ENCODE results near the gene GRIP1. TPM values are rescaled to one million over a fixed set of nuclear protein-coding genes. Genes with fewer than 3 reads are reported as not detected.

The GRIP1 gene
- total and polyA plus RNA-seq, 10 of the 15 experiments (the other 5 are each of a cell fraction or from before 2014, with no cell fraction given) = 0.05 to 0.85 (median 0.50) TPM; not detected in 7

DNA sequence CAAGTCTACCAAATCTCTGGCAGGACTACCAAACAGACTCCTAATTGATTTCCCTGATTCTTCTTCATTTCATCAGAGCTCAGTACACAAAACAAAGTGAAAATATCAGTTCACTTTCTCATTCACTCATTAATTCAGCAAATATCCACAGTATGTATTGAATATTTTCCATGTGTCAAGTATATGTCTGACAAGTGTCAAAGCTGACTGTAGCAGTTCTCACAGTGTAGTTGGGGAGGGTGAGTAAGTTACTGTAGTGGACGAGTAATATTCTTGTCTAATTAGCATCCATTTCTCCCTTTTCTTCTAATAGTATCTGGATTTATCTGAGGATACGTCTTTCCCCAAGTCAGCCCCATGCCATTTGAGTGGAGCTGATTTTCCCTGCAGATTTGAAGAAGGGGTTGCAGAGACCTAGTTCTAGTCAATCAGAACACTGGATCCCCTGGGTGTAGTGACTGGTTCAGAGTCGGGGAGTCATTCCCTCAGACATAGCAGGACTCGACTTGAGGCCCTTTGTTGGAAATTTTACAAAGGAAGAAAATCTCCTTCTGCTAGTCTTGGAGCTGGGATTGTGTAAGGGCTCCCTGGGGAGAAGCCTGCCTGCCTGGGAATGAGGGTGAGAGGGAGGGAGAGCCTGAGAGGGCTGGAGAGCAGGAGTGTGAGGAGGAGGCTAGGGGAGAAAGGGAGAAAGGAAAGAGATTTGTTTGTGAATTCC lies 51.4 kb downstream of the GRIP1 start:
- DNase-seq (ENCODE audit: low read depth, low spot score) (no peak), FAIRE-seq (no peak), ATAC-seq (no peak)
- H3K4me2 ChIP-seq (ENCODE audit: control insufficient read depth, insufficient read depth) = peak overlapping the region; percentile 20; the same call in 1 of the 2 replicates
- TF ChIP-seq JUNB (IDR thresholded peaks at IDR 0.05) = no peak
- TF ChIP-seq TCF12 (IDR thresholded peaks at IDR 0.05; ENCODE audit: low read depth, low read length) = no peak
- CTCF ChIA-PET = interaction anchor here (1.4 kb wide), 1 partner anchor 14 kb away, joined by 4 read pairs; no protein-coding TSS in a partner anchor
- SMC1A ChIA-PET (ENCODE audit: uncharacterized antibody, unreplicated experiment) = interaction anchor here (1.0 to 1.6 kb wide), 4 partner anchors 9 to 311 kb away, joined by 3 to 7 read pairs (median 4); no protein-coding TSS in a partner anchor
- H3K4me1 ChIP-seq (ENCODE audit: control insufficient read depth, insufficient read depth, low read length) = peaks cover 59% of the 10 kb centered on the region
- H4K20me1 ChIP-seq (ENCODE audit: control insufficient read depth, insufficient read depth) = no peaks in the 10 kb centered on the region
- BruUV-seq (replicated peaks) = no TSS peak
- intact Hi-C loops (cut with micrococcal nuclease; ENCODE audit: unreplicated experiment) = no loop called here
- POLR2A ChIA-PET = no interaction called here
- WGBS (ENCODE audit: insufficient coverage, insufficient replicate concordance, low lambda C conversion rate, missing lambda C conversion rate) = 33% methylated on average over 4 of the region's 4 CpGs
- no peaks in the 10 kb centered on the region for H3K36me3 ChIP-seq (ENCODE audit: control insufficient read depth in 2 of 2, insufficient read depth in 2 of 2, low read length in 1 of 2)
- H2AFZ ChIP-seq (ENCODE audit: control insufficient read depth, low read depth, low read length) = peak overlapping the region; percentile 52; the same call in 1 of the 2 replicates
- RAD21 ChIA-PET (ENCODE audit: unreplicated experiment) = no interaction called here
- in situ Hi-C loops (cut with MboI) = no loop called here
- no peaks in the 10 kb centered on the region for H3K79me2 ChIP-seq (ENCODE audit: control insufficient read depth, insufficient read depth, low read length)
- no peak overlapping the region for H3K9ac ChIP-seq (ENCODE audit: control insufficient read depth, insufficient read depth, low read length)
- peak overlapping the region; percentile 40; the same call in 1 of the 2 replicates for H3K27ac ChIP-seq (ENCODE audit: control insufficient read depth, insufficient read depth)
- H3K27me3 ChIP-seq (replicated peaks in 1 of 2; ENCODE audit: control insufficient read depth in 2 of 2, insufficient read depth in 2 of 2, low read length in 1 of 2) = no peaks in the 10 kb centered on the region
- no peaks in the 10 kb centered on the region; the same call in 2 of the 3 replicates for H3K9me3 ChIP-seq (replicated peaks; ENCODE audit: control insufficient read depth, insufficient read depth, low read length)
- no peak overlapping the region for H3K4me3 ChIP-seq

DNA sequence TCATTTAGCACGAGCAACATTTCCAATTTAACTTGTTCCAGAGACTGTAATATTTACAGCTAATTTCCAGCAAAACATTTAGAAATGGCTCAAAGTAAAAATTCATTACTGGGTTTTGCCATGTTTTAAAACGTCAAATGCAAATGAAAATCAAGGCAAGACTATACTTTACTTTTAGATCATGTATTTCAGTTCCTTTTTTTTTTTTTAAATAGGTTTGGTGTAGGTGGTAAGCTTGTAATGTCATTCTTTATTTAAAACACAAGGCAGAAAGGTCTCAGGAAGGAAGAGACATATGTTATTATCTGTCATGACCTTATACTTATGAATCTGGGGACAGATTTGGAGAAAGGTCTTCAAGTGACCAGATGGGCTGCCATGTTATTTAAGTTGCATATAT lies 54.1 kb downstream of the GRIP1 start:
- Histone ChIP-seq H3K4me2 (ENCODE audit: control insufficient read depth, insufficient read depth) (peak overlapping the region; percentile 10), H2AFZ (ENCODE audit: control insufficient read depth, low read depth, low read length) (peak overlapping the region; percentile 59; the same call in 1 of the 2 replicates), H3K79me2 (ENCODE audit: control insufficient read depth, insufficient read depth, low read length) (no peaks in the 10 kb centered on the region), H3K9me3 (replicated peaks; ENCODE audit: control insufficient read depth, insufficient read depth, low read length) (peaks cover 1% of the 10 kb centered on the region; the same call in 1 of the 3 replicates), H3K36me3 (ENCODE audit: control insufficient read depth in 2 of 2, insufficient read depth in 2 of 2, low read length in 1 of 2) (no peaks in the 10 kb centered on the region), H3K27ac (ENCODE audit: control insufficient read depth, insufficient read depth) (peak overlapping the region; percentile 67), H3K4me3 (no peak overlapping the region), H3K4me1 (ENCODE audit: control insufficient read depth, insufficient read depth, low read length) (peaks cover 74% of the 10 kb centered on the region), H3K27me3 (replicated peaks in 1 of 2; ENCODE audit: control insufficient read depth in 2 of 2, insufficient read depth in 2 of 2, low read length in 1 of 2) (no peaks in the 10 kb centered on the region), H4K20me1 (ENCODE audit: control insufficient read depth, insufficient read depth) (no peaks in the 10 kb centered on the region), H3K9ac (ENCODE audit: control insufficient read depth, insufficient read depth, low read length) (no peak overlapping the region)
- POLR2A ChIA-PET = interaction anchor here (0.6 kb wide), 1 partner anchor 499 kb away, joined by 3 read pairs; no protein-coding TSS in a partner anchor
- FAIRE-seq (peak; percentile 62), DNase-seq (ENCODE audit: low read depth, low spot score) (no peak), ATAC-seq (peak; percentile 84)
- WGBS (ENCODE audit: insufficient coverage, insufficient replicate concordance, low lambda C conversion rate, missing lambda C conversion rate) = 0% methylated on average over 2 of the region's 2 CpGs
- RAD21 ChIA-PET (ENCODE audit: unreplicated experiment) = interaction anchor here (1.4 kb wide), 1 partner anchor 35 kb away, joined by 3 read pairs; no protein-coding TSS in a partner anchor
- SMC1A ChIA-PET (ENCODE audit: uncharacterized antibody, unreplicated experiment) = interaction anchor here (0.8 kb wide), 1 partner anchor 12 kb away, joined by 4 read pairs; no protein-coding TSS in a partner anchor
- in situ Hi-C loops (cut with MboI) (no loop called here), intact Hi-C loops (cut with micrococcal nuclease; ENCODE audit: unreplicated experiment) (no loop called here)
- BruUV-seq (replicated peaks) = no TSS peak
- CTCF ChIA-PET = interaction anchor here (0.6 to 1.5 kb wide), 2 partner anchors 62 to 433 kb away, joined by 3 read pairs; no protein-coding TSS in a partner anchor
- TF ChIP-seq TCF7 (IDR thresholded peaks at IDR 0.05; ENCODE audit: borderline replicate concordance) (no peak; the same call in 1 of the 2 replicates), SP1 (IDR thresholded peaks at IDR 0.05; ENCODE audit: low read depth, low read length) (peak; percentile 10), JUNB (IDR thresholded peaks at IDR 0.05) (peak; percentile 39; the same call in 1 of the 2 replicates), CREB1 (IDR thresholded peaks at IDR 0.05; ENCODE audit: low read depth) (no peak), STAT3 (IDR thresholded peaks at IDR 0.05; ENCODE audit: low read depth, low read length) (no peak)
- TF ChIP-seq, protein P1, sequence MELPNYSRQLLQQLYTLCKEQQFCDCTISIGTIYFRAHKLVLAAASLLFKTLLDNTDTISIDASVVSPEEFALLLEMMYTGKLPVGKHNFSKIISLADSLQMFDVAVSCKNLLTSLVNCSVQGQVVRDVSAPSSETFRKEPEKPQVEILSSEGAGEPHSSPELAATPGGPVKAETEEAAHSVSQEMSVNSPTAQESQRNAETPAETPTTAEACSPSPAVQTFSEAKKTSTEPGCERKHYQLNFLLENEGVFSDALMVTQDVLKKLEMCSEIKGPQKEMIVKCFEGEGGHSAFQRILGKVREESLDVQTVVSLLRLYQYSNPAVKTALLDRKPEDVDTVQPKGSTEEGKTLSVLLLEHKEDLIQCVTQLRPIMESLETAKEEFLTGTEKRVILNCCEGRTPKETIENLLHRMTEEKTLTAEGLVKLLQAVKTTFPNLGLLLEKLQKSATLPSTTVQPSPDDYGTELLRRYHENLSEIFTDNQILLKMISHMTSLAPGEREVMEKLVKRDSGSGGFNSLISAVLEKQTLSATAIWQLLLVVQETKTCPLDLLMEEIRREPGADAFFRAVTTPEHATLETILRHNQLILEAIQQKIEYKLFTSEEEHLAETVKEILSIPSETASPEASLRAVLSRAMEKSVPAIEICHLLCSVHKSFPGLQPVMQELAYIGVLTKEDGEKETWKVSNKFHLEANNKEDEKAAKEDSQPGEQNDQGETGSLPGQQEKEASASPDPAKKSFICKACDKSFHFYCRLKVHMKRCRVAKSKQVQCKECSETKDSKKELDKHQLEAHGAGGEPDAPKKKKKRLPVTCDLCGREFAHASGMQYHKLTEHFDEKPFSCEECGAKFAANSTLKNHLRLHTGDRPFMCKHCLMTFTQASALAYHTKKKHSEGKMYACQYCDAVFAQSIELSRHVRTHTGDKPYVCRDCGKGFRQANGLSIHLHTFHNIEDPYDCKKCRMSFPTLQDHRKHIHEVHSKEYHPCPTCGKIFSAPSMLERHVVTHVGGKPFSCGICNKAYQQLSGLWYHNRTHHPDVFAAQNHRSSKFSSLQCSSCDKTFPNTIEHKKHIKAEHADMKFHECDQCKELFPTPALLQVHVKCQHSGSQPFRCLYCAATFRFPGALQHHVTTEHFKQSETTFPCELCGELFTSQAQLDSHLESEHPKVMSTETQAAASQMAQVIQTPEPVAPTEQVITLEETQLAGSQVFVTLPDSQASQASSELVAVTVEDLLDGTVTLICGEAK (IDR thresholded peaks at IDR 0.05; ENCODE audit: borderline replicate concordance) = peak; percentile 73; the same call in 1 of the 2 replicates
- TF ChIP-seq, protein P2, sequence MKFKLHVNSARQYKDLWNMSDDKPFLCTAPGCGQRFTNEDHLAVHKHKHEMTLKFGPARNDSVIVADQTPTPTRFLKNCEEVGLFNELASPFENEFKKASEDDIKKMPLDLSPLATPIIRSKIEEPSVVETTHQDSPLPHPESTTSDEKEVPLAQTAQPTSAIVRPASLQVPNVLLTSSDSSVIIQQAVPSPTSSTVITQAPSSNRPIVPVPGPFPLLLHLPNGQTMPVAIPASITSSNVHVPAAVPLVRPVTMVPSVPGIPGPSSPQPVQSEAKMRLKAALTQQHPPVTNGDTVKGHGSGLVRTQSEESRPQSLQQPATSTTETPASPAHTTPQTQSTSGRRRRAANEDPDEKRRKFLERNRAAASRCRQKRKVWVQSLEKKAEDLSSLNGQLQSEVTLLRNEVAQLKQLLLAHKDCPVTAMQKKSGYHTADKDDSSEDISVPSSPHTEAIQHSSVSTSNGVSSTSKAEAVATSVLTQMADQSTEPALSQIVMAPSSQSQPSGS (IDR thresholded peaks at IDR 0.05; ENCODE audit: low read length) = peak; percentile 88
- TF ChIP-seq, protein P3, sequence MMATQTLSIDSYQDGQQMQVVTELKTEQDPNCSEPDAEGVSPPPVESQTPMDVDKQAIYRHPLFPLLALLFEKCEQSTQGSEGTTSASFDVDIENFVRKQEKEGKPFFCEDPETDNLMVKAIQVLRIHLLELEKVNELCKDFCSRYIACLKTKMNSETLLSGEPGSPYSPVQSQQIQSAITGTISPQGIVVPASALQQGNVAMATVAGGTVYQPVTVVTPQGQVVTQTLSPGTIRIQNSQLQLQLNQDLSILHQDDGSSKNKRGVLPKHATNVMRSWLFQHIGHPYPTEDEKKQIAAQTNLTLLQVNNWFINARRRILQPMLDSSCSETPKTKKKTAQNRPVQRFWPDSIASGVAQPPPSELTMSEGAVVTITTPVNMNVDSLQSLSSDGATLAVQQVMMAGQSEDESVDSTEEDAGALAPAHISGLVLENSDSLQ (IDR thresholded peaks at IDR 0.05) = no peak

All from GM12878 (cell line).